Measurements from ENCODE around the gene COL23A1.
A peak's percentile ranks its signal among the peaks of the same experiment; 100 is the strongest.

The COL23A1 gene

DNA sequence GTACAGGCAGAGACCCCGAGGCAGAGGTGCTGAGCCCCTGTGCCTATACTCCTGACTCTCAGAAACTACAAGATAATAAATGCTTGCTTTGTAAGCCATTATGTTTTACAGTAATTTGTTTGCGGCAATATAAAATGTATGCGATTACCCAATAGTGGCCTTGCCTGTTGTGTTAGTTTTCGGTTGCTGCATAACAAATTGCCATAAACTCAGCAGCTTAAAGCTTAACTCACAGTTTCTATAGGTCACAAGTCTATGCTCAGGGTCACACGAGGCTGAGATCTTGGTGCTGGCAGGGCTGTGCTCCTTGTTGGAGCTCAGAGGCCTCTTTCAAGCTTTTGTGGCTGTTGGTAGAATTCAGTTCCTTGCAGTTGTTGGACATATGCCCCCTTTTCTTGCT is 114.8 kb downstream of the COL23A1 start:
- no peak for DNase-seq (ENCODE audit: low read depth)

DNA sequence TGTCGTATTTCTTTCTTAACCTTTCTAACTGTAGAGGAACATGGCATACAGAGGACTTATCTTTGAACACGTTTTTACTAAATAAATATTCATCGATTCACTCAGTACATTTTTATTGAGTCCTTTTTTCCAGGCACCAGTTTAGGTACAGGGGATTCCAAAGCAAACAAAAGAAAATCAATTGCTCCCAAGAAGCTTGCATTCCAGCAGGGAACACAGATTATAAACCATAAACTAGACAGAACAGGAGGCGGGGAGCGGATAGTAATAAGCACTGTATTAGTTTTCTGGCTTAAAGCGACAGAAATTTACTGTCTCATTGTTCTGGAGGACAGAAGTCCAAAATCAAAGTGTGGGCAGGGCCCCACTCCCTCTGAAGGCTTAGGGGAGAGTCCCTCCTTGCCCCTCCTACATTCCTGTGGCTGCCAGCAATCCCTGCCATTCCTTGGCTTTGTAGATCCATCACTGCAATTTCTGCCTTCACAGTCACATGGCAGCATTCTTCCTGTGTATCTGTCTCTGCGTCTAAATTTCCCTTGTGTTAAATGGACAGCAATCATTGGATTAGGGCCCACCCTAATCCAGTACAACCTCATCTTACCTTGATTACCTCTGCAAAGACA is 115.5 kb downstream of the COL23A1 start:
- DNase-seq (ENCODE audit: low read depth), result no peak

DNA sequence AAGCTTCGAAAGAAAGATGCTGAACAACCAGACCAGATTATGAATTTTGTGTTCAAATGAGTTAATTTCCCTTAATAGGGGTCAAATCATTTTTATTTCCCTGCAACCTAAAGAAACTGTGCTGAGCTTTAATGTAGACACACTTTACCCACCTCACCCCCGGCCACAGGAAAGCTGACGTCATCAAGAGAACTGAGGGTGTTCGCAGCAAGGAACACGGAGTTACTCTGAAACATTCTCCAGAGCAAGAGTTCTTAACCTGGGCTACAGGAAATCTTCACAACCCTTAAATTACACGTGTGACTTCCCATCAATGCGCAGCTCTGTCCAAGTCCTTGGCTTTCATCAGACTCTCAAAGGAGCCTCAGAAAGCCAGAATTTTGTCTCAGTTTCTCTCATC is 116.3 kb downstream of the COL23A1 start:
- DNase-seq (ENCODE audit: low read depth), result no peak

DNA sequence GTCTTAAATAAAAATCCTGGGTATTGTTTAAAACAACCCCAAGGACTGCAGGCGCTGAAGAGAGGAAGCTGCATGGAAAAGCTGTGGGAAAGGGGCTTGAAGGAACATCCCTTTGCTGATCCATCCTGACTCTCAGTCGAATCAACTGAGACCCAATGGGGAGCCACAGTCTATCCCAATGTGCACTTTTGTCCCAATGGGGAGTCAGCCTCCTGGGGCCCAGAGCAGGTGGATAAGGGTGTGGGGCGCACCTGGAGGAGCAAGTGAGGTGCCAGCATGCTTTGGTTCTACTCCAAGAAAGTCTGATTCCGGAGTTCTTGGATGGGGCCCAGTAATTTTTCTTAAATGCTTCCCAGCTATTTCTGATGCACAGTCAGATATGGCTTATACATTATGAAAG is 118.1 kb downstream of the COL23A1 start:
- DNase-seq (ENCODE audit: low read depth), result no peak

DNA sequence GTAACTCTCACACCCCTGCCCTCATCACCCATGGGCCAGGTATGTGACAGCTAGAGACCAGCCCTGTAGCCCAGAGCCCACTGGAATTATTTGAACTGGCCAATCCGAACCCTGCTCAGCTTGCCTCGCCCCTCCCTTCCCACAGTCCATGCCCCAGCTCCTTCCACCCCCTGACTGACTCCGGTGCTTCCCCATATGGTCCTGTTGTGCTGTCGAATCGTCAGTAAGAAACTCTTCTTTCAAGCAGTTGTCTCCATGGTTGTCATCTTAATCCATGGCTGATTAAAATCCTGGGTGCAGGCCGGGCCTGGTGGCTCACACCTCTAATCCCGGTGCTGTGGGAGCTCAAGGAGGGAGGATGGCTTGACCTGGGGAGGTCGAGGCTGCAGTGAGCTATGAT is 118.5 kb downstream of the COL23A1 start:
- no peak for DNase-seq (ENCODE audit: low read depth)

DNA sequence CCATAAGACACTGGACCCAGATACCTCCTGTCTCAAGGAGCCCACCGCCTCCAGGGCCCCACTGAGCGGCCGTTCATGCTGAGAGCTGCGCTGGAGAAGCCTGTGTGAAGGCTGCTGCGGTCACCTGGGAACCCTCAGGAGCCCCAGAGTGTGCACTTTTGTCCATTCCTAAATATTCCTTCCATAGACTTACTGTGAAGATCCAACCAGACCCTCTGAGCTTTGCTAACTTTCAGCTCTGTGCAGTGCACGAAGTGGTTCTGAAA is 119.5 kb downstream of the COL23A1 start:
- DNase-seq (ENCODE audit: low read depth), result no peak

DNA sequence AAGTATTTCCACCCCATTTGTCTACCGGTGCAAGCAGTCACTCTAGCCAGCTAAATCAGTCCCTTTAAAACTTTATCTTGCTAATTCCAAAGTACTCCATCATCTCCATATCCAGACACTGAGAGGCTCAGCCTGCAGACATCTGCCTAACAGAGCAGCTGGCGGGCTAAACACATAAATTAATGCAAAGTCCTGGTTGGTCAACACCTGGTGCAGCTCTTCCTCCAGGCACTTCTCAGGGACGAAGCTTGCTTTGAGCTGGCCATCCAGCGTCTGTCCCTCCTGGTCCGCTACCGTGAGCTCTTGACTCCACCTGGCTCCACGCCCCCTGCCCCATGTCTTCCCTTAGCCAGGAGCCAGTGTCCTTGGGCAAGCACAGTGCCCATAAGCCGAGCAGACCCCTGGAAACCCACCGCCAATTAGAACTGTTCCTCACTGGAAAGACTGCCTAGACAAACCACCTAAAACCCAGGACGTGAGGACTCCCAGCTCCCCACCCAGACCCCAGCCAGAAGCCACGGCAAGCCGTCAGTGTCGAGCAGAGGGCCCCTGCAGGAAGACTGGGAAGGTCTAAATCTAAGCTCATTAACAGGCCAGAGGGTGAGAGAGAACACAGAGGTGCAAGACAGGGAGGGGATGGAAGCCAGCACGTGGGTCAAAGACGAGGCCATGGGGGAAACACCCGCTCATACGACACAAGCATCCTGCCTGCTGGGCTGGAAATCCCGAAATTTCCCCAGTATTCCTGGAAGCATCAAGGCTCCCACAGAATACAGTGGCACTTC is 120.0 kb downstream of the COL23A1 start:
- DNase-seq (ENCODE audit: low read depth), result no peak

DNA sequence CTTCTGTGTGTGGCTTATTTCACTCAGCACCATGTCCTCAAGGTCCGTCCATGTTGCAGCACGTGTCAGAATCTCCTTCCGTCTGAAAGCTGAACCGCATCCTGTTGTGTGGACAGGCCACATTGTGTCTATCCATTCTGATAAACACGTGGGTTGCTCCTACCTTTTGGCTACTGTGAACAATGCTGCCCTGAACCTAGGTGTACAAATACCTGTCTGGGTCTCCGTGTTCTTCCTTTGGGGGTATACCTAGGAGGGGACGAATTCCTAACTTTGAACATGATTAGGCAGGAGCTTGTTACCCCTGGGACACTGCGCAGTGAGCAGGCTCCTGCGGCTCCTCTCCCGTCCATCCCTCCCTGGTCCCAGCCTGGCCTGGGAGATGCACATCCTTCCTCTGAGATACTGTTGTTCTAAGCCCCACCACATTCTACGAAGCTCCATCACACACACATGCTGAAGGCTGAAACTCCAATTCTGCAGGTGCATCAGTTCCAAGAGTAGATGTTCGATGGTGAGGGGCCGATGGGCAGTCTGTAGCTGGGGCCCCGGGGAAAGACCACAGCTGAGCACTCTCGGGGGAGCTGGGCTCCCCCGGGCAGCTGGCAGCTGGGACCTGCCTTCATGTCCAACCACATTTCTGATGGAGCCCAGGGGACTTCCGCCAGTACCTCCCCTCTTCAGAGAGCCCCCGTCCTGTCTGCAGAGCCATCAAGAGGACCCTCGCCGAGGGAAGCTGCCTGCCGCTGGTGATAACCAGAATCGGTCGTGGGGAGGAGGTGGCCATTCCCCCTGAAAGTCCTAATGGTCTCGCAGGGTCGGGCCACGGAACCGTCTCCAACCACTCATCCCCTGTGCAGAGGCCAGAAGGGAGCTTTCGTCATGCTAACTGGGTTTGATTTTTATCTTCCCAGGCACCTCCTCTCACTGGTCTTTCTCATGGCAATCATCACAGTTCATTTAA is 120.9 kb downstream of the COL23A1 start:
- DNase-seq (ENCODE audit: low read depth), result no peak

DNA sequence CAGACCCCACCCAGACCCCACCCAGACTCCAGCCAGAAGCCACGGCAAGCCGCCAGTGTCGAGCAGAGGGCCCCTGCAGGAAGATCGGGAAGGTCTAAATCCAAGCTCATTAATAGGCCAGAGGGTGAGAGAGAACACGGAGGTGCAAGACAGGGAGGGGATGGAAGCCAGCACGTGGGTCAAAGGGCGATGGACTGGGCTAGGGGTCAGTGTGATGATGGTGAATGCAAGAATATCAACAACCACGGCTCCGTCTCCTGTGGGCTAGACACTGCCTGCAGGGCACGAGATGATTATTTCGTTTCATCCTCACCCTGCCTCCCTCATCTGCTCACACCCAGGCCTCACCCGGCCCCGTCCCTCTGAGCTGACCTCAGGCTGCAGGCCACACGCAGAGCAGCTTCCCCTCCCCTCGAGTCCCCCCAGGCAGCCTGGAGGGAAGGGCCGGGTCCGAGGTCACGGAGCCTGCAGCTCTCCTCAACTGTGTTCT is 122.0 kb downstream of the COL23A1 start:
- no peak for DNase-seq (ENCODE audit: low read depth)

DNA sequence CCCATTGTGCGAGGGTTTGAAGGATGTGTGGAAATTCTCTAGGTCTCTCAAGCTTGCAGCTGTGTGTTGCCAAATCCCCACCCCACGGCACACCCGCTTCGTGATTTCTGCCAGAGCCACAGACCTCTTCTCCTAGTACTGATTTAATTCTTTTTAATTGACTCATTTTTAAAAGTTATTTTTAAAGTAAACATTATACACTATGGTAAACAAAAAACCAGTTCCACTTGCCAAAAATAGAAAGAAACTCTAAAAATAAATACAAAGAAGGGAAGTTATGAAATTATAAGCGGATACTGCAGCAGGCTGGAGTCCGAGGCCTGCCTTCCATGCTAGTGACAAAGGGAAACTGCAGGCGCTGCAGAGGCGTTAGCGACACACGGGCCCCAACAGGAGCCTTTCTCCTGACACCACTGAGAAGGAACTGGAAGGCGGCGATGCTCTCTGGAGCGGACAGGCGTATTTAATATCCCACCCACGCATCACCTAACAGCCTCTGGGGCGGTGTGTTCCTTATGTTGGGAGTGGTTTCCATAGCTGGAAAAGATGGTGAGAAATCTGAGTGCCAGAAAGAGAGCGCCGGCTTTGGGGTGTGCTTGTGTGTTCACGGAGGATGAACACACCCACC is 122.5 kb downstream of the COL23A1 start:
- no peak for DNase-seq (ENCODE audit: low read depth)

DNA sequence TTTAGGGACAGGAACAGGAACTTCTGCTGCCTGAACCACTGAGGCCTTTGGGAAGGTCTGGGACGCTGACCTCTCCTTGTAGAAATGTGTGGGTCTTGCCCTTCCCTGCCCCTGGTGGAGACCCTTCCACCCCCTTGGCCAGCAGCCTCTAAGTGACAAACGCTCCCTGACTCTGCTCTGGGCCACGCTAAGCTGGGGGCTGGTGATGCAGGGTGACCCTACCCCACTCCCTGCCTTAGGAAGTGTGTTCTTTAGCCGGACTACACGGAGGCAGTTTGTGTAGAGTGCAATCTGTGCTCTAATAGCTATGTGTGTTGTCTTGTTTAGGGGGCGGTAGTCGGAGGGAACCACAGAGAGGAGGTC is 123.0 kb downstream of the COL23A1 start:
- no peak for DNase-seq (ENCODE audit: low read depth)

DNA sequence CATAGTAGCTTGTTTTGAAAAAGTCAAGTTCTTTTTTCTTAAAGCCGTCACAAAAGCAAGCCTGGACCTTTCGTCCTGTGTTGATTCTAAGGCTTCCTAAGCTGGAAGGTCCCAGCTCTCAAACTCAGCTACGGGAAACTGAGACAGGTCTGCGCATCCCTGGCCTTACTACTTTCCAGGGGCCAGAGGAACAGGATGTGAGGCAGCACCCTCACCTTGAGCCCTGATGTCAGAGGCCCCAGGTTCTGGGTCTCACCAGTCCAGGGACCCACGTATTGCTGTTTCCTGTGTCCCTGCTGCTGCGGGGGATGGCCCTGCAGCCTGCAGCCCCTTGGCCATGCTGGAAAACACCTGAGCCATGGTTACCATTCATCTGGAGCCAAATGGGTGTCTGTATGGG is 123.9 kb downstream of the COL23A1 start:
- no peak for DNase-seq (ENCODE audit: low read depth)

DNA sequence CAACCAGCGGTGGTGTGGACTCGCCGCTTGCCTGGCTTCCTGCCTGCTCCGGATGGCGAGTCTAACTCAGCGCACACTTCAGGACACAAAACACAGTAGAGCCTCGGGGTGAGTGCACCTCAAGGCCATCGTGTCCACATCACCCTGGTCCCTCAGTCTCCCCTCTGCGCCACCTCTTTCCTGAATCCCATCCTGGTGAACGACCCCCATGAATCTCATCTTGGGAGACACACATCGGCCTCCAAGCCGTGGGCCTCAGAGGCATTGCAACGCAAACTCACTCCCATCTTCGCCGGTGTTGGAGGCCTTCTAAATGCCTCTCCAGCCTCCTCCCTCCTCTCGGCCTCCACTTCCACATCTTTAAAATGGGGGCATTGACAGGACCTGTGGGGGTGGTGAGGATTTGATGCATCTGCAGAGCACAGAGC is 124.3 kb downstream of the COL23A1 start:
- no peak for DNase-seq (ENCODE audit: low read depth)

DNA sequence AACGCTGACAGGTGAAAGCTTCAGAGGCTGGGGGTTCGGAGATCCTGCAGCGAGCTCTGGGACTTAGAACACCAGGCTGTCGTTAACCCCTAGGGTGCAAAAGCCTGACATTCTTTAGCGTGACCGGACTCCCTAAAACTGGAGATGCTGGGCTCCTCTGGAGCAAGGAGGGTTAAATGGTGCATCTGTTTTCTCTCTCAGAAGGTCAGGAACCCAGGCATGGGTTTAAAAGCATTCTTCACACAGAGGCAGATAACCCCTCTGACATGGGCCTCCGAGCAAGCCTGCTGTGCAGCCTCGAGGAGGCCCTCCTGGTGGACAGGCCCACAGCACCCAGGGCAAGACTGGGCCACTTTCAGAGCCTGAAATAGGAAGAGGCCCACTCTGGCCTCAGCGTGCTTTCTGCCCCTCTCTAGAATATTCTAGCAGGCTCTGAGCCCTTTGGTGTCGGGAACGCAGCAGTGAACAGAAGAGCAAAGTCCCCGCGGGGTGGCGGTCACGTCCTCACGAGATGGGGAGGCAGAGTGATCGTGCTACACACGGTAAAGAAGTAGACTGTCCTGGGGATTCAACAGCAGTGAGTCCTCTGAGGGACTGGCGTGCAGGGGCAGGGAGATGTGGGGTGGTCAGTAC is 124.8 kb downstream of the COL23A1 start:
- no peak for DNase-seq (ENCODE audit: low read depth)

DNA sequence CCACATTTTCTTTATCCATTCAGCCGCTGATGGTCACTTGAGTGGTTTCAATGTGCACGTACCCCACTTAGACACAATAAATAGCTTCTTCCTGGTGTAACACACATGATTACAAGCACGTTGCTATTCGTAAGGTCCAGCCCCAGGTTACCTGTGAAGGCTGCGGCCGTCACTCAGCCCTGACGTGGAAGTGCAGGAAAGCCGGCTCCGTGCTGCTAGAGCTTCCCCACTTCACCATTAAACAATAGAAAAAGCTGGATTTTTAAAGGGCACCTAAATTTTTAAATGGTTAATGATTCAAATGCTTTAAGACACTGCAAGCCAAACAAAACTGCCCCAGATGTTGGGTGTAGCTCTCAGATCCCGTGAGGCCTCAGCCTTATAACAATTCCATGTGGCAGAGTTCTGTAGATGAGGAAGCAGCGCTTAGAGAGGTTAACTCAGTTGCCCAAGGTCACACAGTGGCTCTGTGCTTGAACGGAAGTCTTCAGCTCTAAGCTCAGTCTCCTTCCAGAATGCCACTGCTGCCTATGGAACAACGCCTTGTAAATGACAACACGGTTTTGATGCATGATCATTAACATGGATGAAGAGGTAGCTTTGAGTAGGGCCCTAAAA is 125.7 kb downstream of the COL23A1 start:
- DNase-seq (ENCODE audit: low read depth), result no peak

DNA sequence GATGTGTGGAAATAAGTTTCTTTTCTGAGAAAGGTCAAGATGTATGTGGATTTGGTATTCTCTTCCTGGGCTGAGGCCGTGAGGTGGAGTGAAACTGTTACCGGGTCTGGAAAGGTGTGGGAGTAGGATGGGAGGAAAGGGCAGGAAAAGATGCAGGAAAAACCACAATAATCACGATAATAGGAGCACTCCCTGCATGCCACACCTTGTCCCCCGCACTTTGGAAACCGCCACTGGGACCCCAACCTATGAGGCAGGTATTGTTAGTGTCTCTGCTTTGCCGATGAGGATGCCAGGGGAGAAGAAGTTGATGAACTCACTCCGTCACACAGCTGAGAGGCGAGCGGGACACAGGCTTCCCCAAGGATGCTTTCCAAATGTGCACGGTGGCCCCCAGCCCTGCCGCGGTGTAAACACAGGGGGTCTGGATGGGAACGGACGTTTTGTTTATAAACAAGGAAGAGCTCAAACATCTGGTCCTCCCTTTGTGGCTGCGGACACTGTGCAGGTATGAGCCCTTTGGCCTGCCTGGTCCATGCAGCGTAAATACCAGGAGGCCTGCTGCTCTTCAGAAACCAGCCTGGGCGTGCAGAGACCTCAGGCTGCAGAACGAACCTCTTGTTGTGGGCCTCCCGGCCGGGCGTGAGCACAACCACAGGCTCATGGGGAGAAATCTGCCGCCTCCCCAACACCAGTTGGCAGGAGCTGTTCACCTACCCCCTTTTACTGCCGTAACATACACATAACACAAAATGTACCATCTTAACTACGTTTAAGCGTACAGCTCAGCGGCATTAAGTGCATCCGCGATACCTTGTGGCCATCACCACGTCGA is 126.7 kb downstream of the COL23A1 start:
- DNase-seq (ENCODE audit: low read depth), result no peak

DNA sequence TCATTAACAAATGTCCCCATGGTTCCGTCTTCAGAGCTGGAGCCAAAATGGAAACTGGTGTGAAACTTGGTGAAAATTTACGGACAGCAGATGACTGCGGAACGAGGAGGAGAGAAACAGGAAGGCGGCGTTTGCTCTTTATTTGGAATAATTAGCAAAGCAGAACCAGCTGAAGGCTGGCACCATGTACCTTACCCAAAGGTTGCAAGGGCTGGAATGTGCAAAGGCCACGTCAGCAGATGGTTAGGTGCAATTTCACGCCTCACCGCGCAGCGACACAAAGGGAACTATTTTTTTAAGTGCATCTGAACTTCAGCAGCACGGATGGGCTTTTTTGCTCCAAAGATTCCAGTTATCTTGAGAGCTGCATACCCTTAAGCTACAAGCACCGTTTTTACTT is 127.4 kb downstream of the COL23A1 start:
- DNase-seq (ENCODE audit: low read depth), result no peak

DNA sequence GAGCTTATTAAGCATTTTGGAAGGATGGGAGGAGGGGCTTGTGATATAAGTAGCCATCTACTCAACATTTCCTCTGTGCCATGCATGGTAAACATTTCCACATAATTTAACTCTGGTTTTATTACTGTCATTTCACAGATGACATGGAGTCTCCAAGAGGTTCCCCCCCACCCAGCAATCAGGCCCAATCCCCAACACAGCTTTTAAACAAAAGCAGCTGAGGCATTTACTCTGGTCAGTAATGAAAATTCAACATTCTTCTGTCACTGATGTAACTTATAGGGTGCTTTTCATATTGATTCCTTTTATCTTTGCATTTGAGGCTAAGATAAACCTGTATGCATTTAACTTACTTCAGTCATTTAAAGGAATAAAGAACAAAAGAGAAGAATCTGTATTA is 128.1 kb downstream of the COL23A1 start:
- no peak for DNase-seq (ENCODE audit: low read depth)

DNA sequence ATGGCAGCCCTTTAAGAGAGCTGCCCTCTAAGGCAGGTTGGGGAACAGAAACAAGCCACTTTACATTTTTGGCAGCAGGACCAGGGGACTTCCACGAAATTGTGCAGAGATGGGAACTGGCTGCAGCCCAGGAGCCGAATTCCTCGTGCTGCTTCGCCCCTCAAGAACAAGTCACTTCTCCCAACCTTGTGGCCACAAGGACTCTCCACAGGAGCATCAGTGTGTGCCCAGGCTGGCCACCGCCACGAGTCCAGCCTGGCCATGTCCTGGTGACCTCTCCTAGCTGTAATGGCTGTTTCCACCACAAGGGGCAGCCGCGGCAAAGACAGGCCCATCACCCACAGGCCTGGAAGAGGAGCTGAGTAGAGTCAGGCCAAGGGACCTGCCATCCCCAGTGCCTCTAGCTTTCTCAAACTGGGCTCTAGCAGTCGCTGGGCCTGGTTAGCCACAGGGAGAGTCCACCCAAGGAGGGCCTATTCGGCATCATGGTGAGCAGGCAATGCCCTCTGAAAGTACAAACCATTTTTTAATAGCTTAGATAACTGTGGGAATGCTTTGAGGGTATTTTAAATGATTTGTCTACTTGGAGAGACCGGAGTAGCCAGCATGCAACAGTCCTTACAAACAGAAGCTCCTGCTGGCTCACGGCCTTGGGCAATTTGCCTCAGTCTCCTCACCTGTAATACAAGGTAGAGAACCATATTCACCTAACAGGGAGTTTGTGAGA is 129.0 kb downstream of the COL23A1 start:
- DNase-seq (ENCODE audit: low read depth), result peak; percentile 33

DNA sequence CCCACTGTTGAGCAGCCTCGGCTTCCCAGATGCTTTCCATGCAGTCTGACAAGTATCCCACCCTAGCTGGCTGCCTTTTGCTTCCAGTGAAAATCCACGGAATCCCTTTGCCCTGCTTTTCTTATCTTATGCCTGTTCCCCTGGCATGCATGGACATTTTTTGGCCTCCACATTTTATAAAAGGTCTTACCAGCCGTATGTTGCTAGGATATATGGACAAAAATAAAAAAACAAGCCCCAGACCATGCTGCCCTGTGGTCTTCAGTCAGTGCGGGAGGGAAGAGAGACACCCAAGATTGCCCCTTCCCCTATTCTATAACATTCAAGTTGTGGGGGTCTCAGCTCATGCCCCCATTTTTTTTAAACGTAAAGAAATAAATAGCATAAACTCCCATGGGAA is 129.6 kb downstream of the COL23A1 start:
- no peak for DNase-seq (ENCODE audit: low read depth)
